DMS 273 (cell line): ENCODE results near the gene GAST.
"Not testable (repeated sequence)": the region's sequence is repeated elsewhere in the genome, so short reads cannot be mapped to it uniquely, and the experiment has no call there.

Source experiments
- DNase-seq: peaks from one replicate; lab custom pipeline; 2025; ENCODE audit not compliant: unreplicated experiment; lab: John Stamatoyannopoulos, UW

Gene GAST

GRCh38 chr17:41683441-41684007 is 28.6 kb upstream of the GAST start:
- no peak for DNase-seq

- no peak for DNase-seq
Observed at GRCh38 chr17:41684035-41684434, 28.1 kb upstream of the GAST start.

GRCh38 chr17:41685753-41686152 is 26.4 kb upstream of the GAST start:
- not testable (repeated sequence) for DNase-seq

- no peak for DNase-seq
Observed at GRCh38 chr17:41686281-41686680, 25.9 kb upstream of the GAST start.

- peak; percentile 84 for DNase-seq
Observed at GRCh38 chr17:41687828-41688640, 24.1 kb upstream of the GAST start.

GRCh38 chr17:41688641-41689496 is 23.3 kb upstream of the GAST start, which contains the start of gene EIF1:
TSS of gene EIF1 (plus strand) at chr17:41688885. CDS start at chr17:41689039, 154 bp downstream.
- peak; percentile 100 for DNase-seq

GRCh38 chr17:41689497-41690299 is 22.4 kb upstream of the GAST start:
- peak; percentile 78 for DNase-seq

GRCh38 chr17:41690497-41690896 is 21.6 kb upstream of the GAST start:
- no peak for DNase-seq

GRCh38 chr17:41691031-41691777 is 20.9 kb upstream of the GAST start:
- DNase-seq, result no peak

GRCh38 chr17:41692722-41693521 is 19.2 kb upstream of the GAST start:
- peak; percentile 49 for DNase-seq

- DNase-seq, result peak; percentile 26
Observed at GRCh38 chr17:41695134-41695661, 16.9 kb upstream of the GAST start.

GRCh38 chr17:41695954-41696757 is 16.0 kb upstream of the GAST start:
- peak; percentile 92 for DNase-seq

- DNase-seq, result peak; percentile 60
Observed at GRCh38 chr17:41697122-41697962, 14.8 kb upstream of the GAST start.

- DNase-seq, result not testable (repeated sequence)
Observed at GRCh38 chr17:41700843-41701242, 11.3 kb upstream of the GAST start.

- no peak for DNase-seq
Observed at GRCh38 chr17:41702712-41703111, 9.4 kb upstream of the GAST start.

GRCh38 chr17:41705271-41705991 is 6.7 kb upstream of the GAST start:
- no peak for DNase-seq
